Measurements from ENCODE around the gene CLDN8.

DNA sequence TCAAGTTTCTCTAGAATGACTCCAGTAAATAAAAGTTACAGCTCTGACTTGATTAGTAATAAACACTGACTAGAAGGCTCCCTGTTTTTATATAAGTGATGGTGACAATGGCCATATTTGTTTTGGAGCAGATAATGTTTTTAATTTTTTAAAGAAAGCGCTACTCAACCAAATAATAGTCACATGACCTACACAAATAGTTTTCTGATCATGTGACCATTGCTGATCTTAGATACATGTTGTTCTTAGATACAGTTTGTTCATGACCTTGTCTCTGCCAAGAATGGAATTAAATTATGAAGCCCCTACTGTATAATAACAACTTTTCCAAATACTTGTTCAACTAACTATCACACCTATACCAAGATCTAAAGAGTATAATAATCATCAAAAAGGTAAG is 22.3 kb upstream of the CLDN8 start:
- TF ChIP-seq, protein P1, sequence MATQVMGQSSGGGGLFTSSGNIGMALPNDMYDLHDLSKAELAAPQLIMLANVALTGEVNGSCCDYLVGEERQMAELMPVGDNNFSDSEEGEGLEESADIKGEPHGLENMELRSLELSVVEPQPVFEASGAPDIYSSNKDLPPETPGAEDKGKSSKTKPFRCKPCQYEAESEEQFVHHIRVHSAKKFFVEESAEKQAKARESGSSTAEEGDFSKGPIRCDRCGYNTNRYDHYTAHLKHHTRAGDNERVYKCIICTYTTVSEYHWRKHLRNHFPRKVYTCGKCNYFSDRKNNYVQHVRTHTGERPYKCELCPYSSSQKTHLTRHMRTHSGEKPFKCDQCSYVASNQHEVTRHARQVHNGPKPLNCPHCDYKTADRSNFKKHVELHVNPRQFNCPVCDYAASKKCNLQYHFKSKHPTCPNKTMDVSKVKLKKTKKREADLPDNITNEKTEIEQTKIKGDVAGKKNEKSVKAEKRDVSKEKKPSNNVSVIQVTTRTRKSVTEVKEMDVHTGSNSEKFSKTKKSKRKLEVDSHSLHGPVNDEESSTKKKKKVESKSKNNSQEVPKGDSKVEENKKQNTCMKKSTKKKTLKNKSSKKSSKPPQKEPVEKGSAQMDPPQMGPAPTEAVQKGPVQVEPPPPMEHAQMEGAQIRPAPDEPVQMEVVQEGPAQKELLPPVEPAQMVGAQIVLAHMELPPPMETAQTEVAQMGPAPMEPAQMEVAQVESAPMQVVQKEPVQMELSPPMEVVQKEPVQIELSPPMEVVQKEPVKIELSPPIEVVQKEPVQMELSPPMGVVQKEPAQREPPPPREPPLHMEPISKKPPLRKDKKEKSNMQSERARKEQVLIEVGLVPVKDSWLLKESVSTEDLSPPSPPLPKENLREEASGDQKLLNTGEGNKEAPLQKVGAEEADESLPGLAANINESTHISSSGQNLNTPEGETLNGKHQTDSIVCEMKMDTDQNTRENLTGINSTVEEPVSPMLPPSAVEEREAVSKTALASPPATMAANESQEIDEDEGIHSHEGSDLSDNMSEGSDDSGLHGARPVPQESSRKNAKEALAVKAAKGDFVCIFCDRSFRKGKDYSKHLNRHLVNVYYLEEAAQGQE (IDR thresholded peaks at IDR 0.05; ENCODE audit: low read depth): no peak
- TF ChIP-seq, protein P2, sequence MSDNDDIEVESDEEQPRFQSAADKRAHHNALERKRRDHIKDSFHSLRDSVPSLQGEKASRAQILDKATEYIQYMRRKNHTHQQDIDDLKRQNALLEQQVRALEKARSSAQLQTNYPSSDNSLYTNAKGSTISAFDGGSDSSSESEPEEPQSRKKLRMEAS (IDR thresholded peaks at IDR 0.05): no peak
- TF ChIP-seq FOXM1 (IDR thresholded peaks at IDR 0.05; ENCODE audit: borderline replicate concordance, low read depth) (no peak), RAD21 (IDR thresholded peaks at IDR 0.05; ENCODE audit: low read depth) (no peak), ZBTB7A (IDR thresholded peaks at IDR 0.05; ENCODE audit: low read depth) (no peak), TAF1 (IDR thresholded peaks at IDR 0.05; ENCODE audit: low read depth) (no peak), CEBPB (IDR thresholded peaks at IDR 0.05) (no peak), YY1 (IDR thresholded peaks at IDR 0.05; ENCODE audit: low read depth) (no peak), TEAD4 (IDR thresholded peaks at IDR 0.05) (no peak), CREB1 (IDR thresholded peaks at IDR 0.05; ENCODE audit: low read depth) (no peak), TCF12 (IDR thresholded peaks at IDR 0.05; ENCODE audit: low read depth) (no peak), EGR1 (IDR thresholded peaks at IDR 0.05) (no peak), EP300 (IDR thresholded peaks at IDR 0.05; ENCODE audit: borderline replicate concordance) (no peak)

Data from Ishikawa (cell line).